Umbilical cord (tissue), 2 donors: ENCODE results near the gene BLACAT1. TPM values are rescaled to one million over a fixed set of nuclear protein-coding genes. Genes with fewer than 3 reads are reported as not detected.
"Not testable (repeated sequence)": the region's sequence is repeated elsewhere in the genome, so short reads cannot be mapped to it uniquely, and the experiment has no call there.

Source experiments
- DNase-seq: peaks from one replicate; pipeline ENCODE4 v3.0.0-alpha.2; 2015; ENCODE audit warnings: low spot score
- total RNA-seq: library from RNA; depleted of rRNA; stranded (reverse); fragments of >200 nt; gene quantifications from one replicate; pipeline ENCODE4 v1.2.3, GENCODE V29; 2014; ENCODE audit warnings: low replicate concordance; ENCODE audit not compliant: insufficient read depth

The BLACAT1 gene
- total RNA-seq, 1 donor from 2014 or later: 1.2 TPM

DNA sequence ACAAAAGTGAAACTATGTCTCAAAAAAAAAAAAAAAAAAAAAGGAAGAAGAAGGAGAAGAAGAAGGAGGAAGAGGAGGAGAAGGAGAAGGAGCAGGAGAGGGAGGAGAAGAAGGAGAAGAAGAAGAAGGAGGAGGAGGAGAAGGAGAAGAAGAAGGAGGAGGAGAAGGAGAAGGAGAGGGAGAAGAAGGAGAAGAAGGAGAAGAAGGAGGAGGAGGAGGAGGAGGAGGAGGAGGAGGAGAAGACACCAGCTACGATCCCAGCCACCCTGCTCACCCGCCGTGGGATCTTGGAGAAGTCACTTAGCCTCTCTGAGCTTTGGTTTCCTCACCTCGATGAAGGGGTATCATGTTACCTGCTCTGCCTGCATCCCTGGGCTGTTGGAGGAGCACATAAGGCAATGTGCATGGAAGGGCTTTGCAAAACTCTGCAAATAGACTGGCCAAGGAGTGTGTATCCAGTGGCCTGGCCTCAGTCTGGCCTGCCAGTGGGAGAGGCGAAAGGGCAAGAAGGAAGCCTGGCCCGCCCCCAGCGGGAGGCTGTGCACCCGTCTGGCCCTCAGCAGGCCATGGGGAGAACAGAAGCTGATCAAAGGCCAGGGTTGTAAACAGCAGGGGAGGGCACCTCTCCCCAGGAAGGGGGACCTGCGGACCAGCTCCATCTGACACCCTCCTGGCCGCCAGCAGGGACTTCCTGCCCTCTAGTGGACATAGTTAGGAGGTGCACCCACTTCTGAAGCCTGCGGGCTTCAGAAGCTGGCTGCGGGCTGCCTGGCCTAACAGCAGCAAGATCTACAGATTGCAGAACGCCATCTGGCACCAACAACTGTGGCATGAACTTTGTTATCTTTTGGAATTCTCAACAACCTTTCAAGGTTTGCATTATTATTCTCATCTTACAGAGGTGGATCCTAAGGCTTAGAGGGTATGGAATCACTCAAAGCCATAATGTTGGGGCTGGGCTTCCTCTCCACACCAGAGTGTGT is 29.4 kb upstream of the BLACAT1 start:
- peak; percentile 71 for DNase-seq

- DNase-seq: no peak
These were observed 27.5 kb upstream of the BLACAT1 start for GRCh38 chr1:205483372-205483771.

DNA sequence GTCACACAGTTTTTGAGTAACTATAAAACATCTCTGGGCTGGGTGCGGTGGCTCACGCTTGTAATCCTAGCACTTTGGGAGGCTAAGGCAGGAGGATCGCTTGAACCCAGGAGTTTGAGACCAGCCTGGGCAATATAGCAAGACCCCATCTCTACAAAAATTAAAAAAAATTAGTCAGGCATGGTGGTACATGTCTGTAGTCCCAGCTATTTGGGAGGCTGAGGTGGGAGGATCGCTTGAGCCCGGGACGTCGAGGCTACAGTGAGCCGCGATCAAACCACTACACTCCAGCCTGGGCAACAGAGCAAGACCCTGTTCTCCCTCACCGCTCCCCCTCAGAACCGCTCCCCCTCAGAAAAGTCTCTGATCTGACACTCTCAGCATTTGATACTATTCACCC is 26.7 kb upstream of the BLACAT1 start:
- DNase-seq: not testable (repeated sequence)

DNA sequence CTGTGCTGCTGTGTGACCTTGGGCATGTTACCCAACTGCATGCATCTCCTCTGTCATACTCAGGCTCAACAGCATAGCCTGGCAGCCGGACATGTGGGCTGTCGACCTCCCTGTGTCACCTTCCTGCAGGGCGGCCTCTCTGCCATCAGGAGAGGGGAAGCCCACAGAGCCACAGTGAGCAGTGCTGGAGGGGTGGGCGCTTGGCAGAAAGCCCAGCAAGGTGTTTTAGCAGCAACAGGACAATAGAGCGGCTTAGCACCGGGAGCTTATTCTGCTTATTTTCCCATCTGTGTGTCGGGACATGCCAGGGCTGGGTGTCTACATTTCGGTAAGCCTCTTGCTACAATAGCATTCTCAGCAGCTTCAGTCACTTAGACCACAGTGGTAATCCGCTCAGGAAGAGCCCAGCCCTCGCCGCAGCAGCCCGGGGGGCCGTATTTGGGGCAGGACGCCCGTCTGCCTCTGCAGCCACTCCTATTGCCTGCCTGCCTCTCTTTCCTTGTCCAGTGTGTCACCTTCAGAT is 25.8 kb upstream of the BLACAT1 start:
- DNase-seq: no peak

DNA sequence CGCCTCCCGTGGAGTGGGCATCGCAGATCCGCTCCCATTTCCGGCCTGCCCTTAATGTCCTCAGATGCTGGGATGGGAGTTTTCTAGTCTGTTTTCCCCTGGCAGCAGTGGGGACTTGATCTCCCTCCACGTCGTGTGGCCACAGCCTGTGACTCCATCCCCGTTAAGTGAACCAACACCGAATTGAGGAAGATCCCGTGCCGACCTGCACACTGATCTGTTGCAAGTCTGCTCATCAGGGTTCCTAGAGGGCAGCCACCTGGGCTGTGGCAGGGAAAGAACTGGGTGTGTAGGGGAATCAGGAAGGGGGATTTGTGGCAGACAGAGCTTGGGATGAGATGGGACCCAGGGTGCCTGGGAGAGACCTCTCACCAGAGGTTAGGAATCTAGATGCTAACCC is 25.4 kb upstream of the BLACAT1 start:
- no peak for DNase-seq

DNA sequence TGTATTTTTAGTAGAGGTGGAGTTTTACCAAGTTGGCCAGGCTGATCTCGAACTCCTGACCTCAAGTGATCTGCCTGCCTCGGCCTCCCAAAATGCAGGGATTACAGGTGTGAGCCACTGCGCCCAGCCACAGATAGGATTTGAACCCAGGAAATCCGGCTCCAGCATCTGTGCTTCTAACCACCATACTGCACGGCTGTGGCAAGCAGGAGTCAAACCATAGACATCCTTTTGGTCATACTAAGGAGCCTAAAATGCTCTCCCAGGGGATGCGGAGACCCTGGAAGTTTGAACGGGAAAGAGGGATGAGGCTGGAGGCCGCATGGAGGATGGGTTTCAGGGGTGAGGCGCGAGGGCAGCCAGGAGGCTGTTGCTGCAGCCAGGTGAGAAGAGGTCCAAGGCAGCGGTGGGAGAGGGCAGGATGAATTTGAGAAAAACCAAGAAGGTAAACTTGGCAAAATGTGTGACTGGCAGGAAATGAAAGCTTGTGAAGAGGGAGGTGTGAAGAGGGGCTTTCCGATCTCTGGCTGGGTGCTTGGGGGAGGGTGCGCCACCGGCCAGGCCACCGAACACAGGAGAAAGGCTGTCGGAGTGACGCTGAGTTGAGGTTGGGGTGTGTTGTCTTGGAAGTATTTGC is 24.6 kb upstream of the BLACAT1 start:
- DNase-seq: no peak

- DNase-seq: not testable (repeated sequence)
These were observed 23.1 kb upstream of the BLACAT1 start for GRCh38 chr1:205478985-205479384.

DNA sequence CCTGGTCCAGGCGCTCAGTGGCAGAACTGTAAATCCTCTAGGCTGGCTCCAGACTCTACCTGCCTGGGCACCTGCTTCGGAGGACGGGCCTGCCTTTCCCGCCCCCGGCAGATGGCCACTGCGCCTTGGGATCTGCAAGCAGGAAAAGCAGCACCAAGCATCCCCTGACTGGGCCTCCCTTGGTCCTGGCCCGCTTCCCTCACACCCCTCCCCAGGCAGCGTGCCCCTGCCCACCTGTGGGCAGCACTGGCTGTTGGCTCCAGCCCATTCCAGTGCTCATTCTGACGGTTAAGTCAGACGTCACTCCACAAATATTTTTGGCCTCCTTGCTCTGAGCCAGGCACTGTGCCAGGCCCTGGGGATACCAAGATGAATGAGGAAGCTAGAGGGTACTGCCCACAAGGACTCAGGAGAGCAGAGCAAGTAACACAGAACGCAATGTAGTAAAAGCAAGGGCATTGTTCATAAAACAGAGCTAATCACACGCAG is 22.0 kb upstream of the BLACAT1 start:
- DNase-seq: peak; percentile 77

DNA sequence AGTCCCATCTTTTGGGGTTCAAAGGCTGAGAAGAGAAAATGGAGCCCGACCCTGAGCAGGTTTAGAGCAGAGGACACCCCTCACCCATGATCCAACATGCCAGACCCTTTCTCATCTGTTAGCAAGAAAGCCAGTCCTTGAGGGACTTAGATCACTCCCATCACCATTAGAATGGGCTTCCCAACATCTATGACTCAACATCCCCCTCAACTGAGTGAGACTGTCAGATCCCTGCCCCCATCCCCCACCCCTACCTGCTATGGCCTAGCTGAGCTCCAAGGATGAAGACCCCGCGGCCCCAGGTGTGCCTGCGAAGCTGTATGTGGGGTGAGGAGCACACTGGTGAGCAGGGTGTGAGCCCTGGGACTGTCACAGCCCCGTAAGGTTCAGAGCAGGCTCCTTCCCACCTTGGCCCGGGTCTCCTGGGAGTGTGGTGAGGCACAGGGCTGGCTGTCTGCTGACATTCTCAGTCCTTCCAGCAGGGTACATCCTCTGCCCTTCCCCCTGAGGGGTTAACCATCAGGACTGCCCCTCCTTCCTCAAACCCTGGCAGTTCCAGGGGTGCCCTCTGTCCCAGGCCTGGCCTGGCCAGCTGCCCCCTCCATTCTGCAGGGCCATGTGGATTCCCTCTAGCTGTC is 21.4 kb upstream of the BLACAT1 start:
- no peak for DNase-seq

DNA sequence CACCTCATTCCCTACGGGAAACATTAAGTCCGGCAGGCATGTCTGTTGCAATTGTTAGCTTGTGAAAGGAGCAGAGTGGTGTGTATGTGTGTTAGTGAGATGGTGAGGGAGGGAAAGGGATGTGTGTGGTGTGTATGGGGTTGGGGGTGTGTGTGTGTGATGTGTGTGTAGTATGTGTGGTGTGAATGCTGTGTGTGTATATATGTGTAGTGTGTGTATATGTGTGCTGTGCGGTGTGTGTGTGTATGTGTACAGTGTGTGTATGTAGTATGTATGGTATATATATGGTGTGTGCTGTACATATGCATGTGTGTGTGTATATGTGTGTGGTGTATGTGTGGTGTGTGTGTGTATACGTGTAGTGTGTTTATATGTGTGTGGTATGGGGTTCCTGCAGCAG is 20.8 kb upstream of the BLACAT1 start:
- DNase-seq: no peak

- no peak for DNase-seq
These were observed 20.0 kb upstream of the BLACAT1 start for GRCh38 chr1:205475855-205476254.

DNA sequence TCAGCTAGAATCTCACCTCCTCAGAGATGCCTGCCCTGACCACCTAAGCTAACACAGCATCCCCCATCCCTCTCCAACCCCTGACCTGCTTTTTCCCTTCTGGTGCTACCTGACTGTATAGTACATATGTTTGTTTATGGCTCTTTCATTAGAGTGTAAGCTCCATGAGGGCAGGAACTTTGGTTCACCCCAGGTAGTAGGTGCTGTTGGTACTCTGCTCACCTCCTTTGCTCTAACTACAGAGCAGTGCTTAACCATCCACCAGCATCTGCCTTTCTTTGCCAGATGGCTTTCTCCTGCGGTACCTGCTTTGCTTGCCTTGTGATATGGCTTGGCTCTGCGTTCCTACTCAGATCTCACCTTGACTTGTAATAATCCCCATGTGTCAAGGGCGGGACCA is 18.7 kb upstream of the BLACAT1 start:
- DNase-seq: no peak

GRCh38 chr1:205473966-205474365 is 18.1 kb upstream of the BLACAT1 start:
- DNase-seq: no peak

- no peak for DNase-seq
These were observed 17.6 kb upstream of the BLACAT1 start for GRCh38 chr1:205473475-205473874.

GRCh38 chr1:205472737-205473441 is 17.0 kb upstream of the BLACAT1 start:
- no peak for DNase-seq

DNA sequence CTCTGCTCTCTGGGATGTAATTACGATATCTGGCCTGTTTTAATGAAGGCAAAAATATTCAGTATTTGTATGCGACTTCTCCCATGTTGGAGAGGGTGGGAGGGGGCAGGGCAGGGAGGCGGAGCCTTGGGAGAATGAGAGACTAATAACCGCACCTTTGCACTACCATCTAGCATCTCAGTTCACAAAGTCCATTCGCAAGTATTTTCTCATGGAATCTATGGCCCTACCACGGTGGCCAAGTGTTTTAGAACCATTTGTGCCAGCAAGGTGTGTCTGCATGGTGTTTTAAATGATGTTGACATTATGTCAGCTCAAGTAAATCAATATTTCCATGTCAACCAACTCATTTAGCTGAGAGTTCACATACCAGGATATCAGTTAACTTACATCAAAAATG is 14.3 kb upstream of the BLACAT1 start:
- DNase-seq: no peak

- DNase-seq: no peak
These were observed 10.9 kb upstream of the BLACAT1 start for GRCh38 chr1:205466595-205467220.

DNA sequence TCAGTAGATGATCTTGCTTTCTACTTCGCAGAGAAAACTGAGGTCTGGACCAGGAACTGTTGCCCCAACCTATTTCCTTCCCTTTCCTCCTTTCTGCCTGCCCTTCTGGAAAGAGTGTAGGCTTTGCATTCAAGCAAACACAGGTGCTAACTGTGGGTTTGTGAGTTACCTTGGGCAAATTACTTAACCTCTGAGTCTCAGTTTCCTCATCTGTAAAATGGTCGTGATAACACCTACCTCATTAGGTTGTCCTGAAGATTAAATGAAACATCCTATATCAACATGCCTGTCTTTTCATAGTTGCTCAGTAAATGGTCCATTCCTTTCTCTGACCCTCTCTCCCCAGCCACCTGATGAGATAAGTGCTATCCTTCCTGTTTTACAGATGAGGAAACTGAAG is 9.5 kb upstream of the BLACAT1 start:
- no peak for DNase-seq

GRCh38 chr1:205458777-205459566 is 3.1 kb upstream of the BLACAT1 start:
- DNase-seq: peak; percentile 71
